ENCODE data around the gene LGALS3BP.

The LGALS3BP gene

DNA sequence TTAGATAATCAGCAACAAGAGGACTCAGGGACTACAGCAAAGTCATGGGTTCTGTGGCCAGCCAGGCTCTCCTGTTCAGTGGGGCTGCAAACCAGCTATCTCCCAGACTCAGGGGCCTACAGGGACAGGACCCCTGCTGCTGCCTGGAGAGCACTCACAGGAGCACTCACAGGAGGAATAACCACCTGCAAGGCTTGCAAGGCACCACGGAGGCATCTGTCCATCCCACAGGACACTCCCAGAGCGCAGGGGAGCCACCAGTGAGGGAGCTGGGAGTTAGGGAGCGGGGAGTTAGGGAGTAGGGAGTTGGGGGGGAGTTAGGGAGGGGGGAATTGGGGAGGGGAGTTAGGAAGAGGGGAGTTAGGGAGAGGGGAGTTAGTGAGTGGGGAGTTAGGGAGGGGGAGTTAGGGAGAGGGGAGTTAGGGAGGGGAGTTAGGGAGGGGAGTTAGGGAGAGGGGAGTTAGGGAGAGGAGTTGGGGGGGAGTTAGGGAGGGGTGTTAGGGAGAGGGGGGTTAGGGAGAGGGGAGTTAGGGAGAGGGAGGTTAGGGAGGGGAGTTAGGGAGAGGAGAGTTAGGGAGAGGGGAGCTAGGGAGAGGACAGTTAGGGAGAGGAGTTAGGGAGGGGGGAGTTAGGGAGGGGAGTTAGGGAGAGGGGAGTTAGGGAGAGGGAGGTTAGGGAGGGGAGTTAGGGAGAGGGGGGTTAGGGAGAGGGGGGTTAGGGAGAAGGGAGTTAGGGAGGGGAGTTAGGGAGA is 24.1 kb upstream of the LGALS3BP start:
- H3K4me3 ChIP-seq (ENCODE audit: extremely low read depth, insufficient read depth, low read length, poor library complexity, severe bottlenecking), result no peak overlapping the region
- WGBS, 2 experiments (ENCODE audit: insufficient coverage in 2 of 2), result 14 to 65% methylated on average over 1 to 3 of the region's 3 CpGs
- H3K9me3 ChIP-seq (ENCODE audit: control insufficient read depth, low read length), result no peaks in the 10 kb centered on the region
- H3K4me1 ChIP-seq (ENCODE audit: control insufficient read depth, insufficient read depth, low read length, poor library complexity, severe bottlenecking), result no peaks in the 10 kb centered on the region
- H3K27ac ChIP-seq (ENCODE audit: low read depth, low read length, severe bottlenecking), result no peak overlapping the region
- H3K36me3 ChIP-seq (ENCODE audit: control insufficient read depth, insufficient read depth, low read length), result peaks cover 30% of the 10 kb centered on the region

DNA sequence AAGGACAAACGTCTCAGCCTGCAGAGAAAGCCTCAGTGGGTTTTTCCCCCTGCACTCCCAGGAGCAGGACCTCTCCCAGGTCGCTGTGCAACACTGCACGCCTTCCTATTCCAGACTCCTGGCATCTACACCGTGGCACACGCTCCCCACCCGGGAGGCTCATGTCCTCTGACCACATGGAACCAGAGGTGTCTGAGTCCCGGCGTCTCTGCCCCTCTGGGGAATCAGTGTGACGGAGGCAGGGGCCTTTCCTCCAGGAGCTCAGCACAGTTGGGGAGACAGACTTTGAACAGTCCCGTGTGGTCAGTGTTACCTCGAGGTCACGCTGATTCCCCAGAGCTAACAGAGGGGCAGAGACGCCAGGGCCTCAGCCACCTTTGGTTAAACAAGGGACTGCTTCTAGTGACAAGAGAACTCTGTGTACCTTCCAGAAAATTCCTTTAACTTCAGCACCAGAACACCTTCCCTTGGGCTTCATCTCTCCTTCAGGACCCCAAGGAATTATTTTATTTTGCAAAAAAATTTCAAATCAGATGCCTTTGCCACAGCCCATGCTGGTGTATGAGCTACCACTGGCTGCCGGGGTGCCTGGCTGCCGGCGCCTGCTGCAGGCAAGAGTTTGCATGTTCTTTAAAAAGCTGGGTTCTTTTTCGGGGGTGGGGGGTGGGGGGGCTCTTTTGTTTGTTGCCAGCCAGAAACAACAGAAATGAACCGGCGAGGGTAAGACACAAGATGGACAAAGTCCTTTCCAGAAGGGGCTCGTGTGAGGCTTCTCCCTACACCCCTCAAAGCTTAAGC is 23.3 kb upstream of the LGALS3BP start:
- 82 to 85% methylated on average over 16 to 19 of the region's 20 CpGs for WGBS, 2 experiments (ENCODE audit: insufficient coverage in 2 of 2)
- Histone ChIP-seq H3K4me1 (ENCODE audit: control insufficient read depth, insufficient read depth, low read length, poor library complexity, severe bottlenecking) (no peaks in the 10 kb centered on the region), H3K9me3 (ENCODE audit: control insufficient read depth, low read length) (no peaks in the 10 kb centered on the region), H3K36me3 (ENCODE audit: control insufficient read depth, insufficient read depth, low read length) (peaks cover 35% of the 10 kb centered on the region), H3K4me3 (ENCODE audit: extremely low read depth, insufficient read depth, low read length, poor library complexity, severe bottlenecking) (no peak overlapping the region), H3K27ac (ENCODE audit: low read depth, low read length, severe bottlenecking) (no peak overlapping the region)

GRCh38 chr17:79002291-79002690 is 22.6 kb upstream of the LGALS3BP start:
- Histone ChIP-seq H3K4me1 (ENCODE audit: control insufficient read depth, insufficient read depth, low read length, poor library complexity, severe bottlenecking) (no peaks in the 10 kb centered on the region), H3K36me3 (ENCODE audit: control insufficient read depth, insufficient read depth, low read length) (peaks cover 35% of the 10 kb centered on the region), H3K9me3 (ENCODE audit: control insufficient read depth, low read length) (no peaks in the 10 kb centered on the region), H3K27ac (ENCODE audit: low read depth, low read length, severe bottlenecking) (no peak overlapping the region), H3K4me3 (ENCODE audit: extremely low read depth, insufficient read depth, low read length, poor library complexity, severe bottlenecking) (no peak overlapping the region)
- 81 to 93% methylated on average over 8 to 13 of the region's 14 CpGs for WGBS, 2 experiments (ENCODE audit: insufficient coverage in 2 of 2)

DNA sequence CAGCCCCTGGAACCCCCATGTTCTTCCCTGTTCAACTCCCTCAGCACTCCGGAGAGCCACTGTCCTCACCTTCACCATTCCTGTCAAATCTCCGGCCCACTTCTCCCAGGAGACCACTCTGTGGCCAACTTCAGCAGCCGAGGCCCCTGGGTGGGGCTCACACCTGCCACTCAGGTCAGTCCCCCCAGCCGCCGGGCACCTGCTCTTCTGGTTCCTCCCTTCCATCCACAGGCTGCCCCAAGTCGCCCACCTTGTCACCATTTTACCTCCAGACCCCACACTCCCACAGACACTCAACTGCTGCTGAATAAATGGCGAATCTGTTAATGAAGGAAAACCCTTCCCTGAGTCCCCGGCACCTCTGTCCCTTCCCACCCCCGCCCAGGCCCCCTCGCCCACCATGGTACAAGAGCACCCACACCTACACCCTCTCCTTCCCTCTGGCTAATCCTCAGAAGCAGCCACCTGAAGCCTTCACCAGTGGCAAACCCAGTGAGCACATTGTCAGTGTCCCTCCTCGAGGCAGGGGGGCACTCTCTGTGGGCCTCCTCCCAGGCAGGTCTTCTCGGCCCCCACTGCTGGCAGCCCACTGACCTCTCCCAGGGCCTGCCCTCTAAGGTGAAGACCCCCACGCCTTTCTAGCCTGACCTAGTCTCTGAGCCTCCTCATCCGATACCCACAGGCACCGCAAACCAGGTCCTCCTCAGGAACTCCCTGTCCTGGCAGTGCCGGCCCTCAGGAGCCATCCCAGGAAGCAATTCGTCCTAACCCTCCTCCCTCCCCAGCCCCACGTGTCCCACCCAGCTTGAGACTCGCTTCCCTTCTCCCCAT is 21.7 kb upstream of the LGALS3BP start:
- H3K36me3 ChIP-seq (ENCODE audit: control insufficient read depth, insufficient read depth, low read length), result peaks cover 36% of the 10 kb centered on the region
- H3K9me3 ChIP-seq (ENCODE audit: control insufficient read depth, low read length), result no peaks in the 10 kb centered on the region
- H3K27ac ChIP-seq (ENCODE audit: low read depth, low read length, severe bottlenecking), result no peak overlapping the region
- no peak overlapping the region for H3K4me3 ChIP-seq (ENCODE audit: extremely low read depth, insufficient read depth, low read length, poor library complexity, severe bottlenecking)
- WGBS, 2 experiments (ENCODE audit: insufficient coverage in 2 of 2), result 84 to 89% methylated on average over 11 to 17 of the region's 19 CpGs
- H3K4me1 ChIP-seq (ENCODE audit: control insufficient read depth, insufficient read depth, low read length, poor library complexity, severe bottlenecking), result no peaks in the 10 kb centered on the region

DNA sequence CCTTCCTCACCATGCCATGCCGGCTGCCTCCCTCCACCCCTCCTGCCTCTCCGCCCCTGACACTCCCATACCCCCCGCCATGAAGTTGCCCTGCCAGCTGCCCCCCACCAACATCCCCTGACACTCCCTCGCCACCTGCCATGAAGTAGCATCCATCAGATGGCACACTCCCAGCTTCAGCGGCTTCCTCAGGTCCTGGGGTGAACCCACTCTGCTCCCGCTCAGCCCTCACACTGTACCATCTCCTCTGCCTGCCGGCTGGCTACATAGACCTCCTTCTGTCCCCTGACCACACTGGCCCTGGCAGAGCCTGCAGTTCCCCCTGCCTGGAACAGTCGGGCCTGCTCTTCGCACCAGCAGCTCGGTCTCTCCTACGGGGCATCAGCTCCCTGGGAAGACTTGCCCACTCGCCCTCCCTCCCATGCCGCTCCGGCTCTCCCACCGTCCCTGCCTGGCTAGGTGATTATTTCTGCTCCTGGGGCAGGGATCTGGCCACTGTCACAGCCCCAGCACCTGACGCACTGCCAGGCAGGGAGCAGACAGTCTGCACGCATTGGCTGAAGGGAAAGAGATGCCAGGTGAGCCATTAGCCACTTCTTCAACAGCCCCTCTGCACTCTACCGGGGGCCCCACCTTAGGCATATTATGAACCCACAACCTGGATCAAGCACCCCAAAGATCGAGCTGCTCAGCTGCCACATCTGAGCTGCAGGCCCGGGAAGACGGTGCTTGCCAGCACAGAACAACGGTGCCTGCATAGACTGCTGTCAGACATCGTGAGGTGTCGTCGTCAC is 20.9 kb upstream of the LGALS3BP start:
- no peaks in the 10 kb centered on the region for H3K9me3 ChIP-seq (ENCODE audit: control insufficient read depth, low read length)
- WGBS, 2 experiments (ENCODE audit: insufficient coverage in 2 of 2), result 93 to 97% methylated on average over 18 to 24 of the region's 25 CpGs

GRCh38 chr17:78999947-79000395 is 20.2 kb upstream of the LGALS3BP start:
- 92 to 98% methylated on average over 5 to 12 of the region's 12 CpGs for WGBS, 2 experiments (ENCODE audit: insufficient coverage in 2 of 2)
- peaks cover 50% of the 10 kb centered on the region for H3K36me3 ChIP-seq (ENCODE audit: control insufficient read depth, insufficient read depth, low read length)
- no peak overlapping the region for H3K27ac ChIP-seq (ENCODE audit: low read depth, low read length, severe bottlenecking)
- no peaks in the 10 kb centered on the region for H3K4me1 ChIP-seq (ENCODE audit: control insufficient read depth, insufficient read depth, low read length, poor library complexity, severe bottlenecking)
- H3K9me3 ChIP-seq (ENCODE audit: control insufficient read depth, low read length), result no peaks in the 10 kb centered on the region
- H3K4me3 ChIP-seq (ENCODE audit: extremely low read depth, insufficient read depth, low read length, poor library complexity, severe bottlenecking), result no peak overlapping the region

More for the DNA sequence above, 20.9 kb upstream of the LGALS3BP start:
- Histone ChIP-seq H3K27ac (ENCODE audit: low read depth, low read length, severe bottlenecking) (no peak overlapping the region), H3K36me3 (ENCODE audit: control insufficient read depth, insufficient read depth, low read length) (peaks cover 44% of the 10 kb centered on the region), H3K4me1 (ENCODE audit: control insufficient read depth, insufficient read depth, low read length, poor library complexity, severe bottlenecking) (no peaks in the 10 kb centered on the region), H3K4me3 (ENCODE audit: extremely low read depth, insufficient read depth, low read length, poor library complexity, severe bottlenecking) (no peak overlapping the region)

GRCh38 chr17:78999056-78999768 is 19.5 kb upstream of the LGALS3BP start:
- H3K27ac ChIP-seq (ENCODE audit: low read depth, low read length, severe bottlenecking), result no peak overlapping the region
- H3K4me3 ChIP-seq (ENCODE audit: extremely low read depth, insufficient read depth, low read length, poor library complexity, severe bottlenecking), result no peak overlapping the region
- H3K36me3 ChIP-seq (ENCODE audit: control insufficient read depth, insufficient read depth, low read length), result peaks cover 56% of the 10 kb centered on the region
- 92 to 99% methylated on average over 13 of the region's 17 CpGs for WGBS, 2 experiments (ENCODE audit: insufficient coverage in 2 of 2)
- H3K9me3 ChIP-seq (ENCODE audit: control insufficient read depth, low read length), result no peaks in the 10 kb centered on the region
- no peaks in the 10 kb centered on the region for H3K4me1 ChIP-seq (ENCODE audit: control insufficient read depth, insufficient read depth, low read length, poor library complexity, severe bottlenecking)

DNA sequence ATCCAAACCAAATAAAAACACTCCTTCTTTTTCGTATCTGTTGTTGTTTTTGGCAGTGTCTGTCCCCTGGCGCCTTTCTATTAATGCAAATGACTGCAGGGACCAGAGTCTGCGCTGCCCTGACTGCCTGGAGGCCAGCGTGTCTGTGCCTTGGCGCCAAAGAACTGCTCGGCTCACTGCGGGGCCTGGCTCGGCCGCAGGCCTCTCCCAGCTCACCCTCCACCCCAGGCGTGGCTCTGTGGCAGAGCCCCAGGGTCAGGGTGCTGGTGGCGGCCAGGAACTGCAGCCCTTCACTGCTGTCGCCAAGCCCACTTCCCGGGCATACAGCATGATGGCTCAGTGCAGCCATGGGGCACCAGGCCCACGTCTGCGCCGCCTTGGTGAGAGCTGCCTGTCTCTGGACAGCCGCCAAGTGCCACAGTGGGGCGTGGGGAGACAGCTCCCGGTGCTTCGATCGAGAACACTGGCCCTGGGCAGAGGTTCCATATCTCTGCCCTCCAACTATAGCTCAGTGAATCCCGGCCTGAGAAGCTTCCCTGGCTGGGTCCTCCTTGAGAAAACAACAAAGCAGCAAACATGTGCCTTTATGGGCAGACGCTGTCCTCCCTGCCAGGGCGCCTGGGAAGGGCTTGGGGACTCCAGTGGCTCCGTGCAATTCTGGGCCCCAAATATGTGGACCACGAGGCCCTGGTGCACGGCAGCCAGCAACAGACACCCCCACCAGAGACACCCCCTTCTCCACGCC is 18.8 kb upstream of the LGALS3BP start:
- 94% methylated on average over 22 to 27 of the region's 28 CpGs for WGBS, 2 experiments (ENCODE audit: insufficient coverage in 2 of 2)
- Histone ChIP-seq H3K9me3 (ENCODE audit: control insufficient read depth, low read length) (no peaks in the 10 kb centered on the region), H3K36me3 (ENCODE audit: control insufficient read depth, insufficient read depth, low read length) (peaks cover 62% of the 10 kb centered on the region), H3K4me1 (ENCODE audit: control insufficient read depth, insufficient read depth, low read length, poor library complexity, severe bottlenecking) (no peaks in the 10 kb centered on the region), H3K4me3 (ENCODE audit: extremely low read depth, insufficient read depth, low read length, poor library complexity, severe bottlenecking) (no peak overlapping the region), H3K27ac (ENCODE audit: low read depth, low read length, severe bottlenecking) (no peak overlapping the region)

DNA sequence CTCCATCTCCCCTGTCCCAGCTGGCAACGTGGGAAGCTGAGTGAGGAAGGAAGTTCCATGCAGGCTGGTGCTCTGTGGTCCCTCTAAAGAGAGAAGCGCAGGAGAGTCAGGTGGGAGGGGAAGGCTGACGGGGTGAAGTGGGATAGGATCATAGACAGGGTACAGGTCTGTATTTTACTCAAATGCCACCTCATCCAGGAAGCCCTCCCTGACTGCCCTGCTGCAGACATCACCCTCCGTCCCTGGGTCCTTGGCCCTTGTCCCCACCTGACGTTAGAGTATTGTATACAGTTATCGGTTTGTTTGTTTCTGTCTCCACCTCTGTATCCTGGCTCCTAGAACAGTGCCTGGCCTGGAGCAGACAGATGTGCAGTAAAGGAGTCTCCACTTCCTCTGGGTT is 18.2 kb upstream of the LGALS3BP start:
- Histone ChIP-seq H3K4me1 (ENCODE audit: control insufficient read depth, insufficient read depth, low read length, poor library complexity, severe bottlenecking) (no peaks in the 10 kb centered on the region), H3K36me3 (ENCODE audit: control insufficient read depth, insufficient read depth, low read length) (peaks cover 68% of the 10 kb centered on the region), H3K27ac (ENCODE audit: low read depth, low read length, severe bottlenecking) (no peak overlapping the region), H3K4me3 (ENCODE audit: extremely low read depth, insufficient read depth, low read length, poor library complexity, severe bottlenecking) (no peak overlapping the region), H3K9me3 (ENCODE audit: control insufficient read depth, low read length) (no peaks in the 10 kb centered on the region)
- 93 to 96% methylated on average over 3 to 6 of the region's 6 CpGs for WGBS, 2 experiments (ENCODE audit: insufficient coverage in 2 of 2)

All from mesodermal cell (in vitro differentiated cells).